Fibroblast of lung (primary cell): ENCODE measurements around the gene PLA2G2F. TPM values are rescaled to one million over a fixed set of nuclear protein-coding genes. Genes with fewer than 3 reads are reported as not detected.

Experiments used
- DNase-seq, 2 donors: peaks; one replicate each; pipeline versions ENCODE4 v3.0.0 to v3.0.0-alpha.2; 2010; ENCODE audit warnings: low read depth in 2 of 2
- H2AFZ ChIP-seq: 2 replicates; pipeline ENCODE4 v1.5.1; 2012; ENCODE audit warnings: low read length, control low read depth, inconsistent platforms
- H3K27ac ChIP-seq: 2 replicates; pipeline ENCODE4 v1.5.1; 2011; ENCODE audit warnings: low read length, control low read depth; ENCODE audit not compliant: insufficient read depth
- H3K27me3 ChIP-seq: 2 replicates; pipeline ENCODE4 v1.5.1; 2011; ENCODE audit warnings: mild to moderate bottlenecking, low read length; ENCODE audit not compliant: control insufficient read depth, insufficient read depth
- H3K36me3 ChIP-seq: 2 replicates; pipeline ENCODE4 v1.5.1; 2011; ENCODE audit warnings: low read length; ENCODE audit not compliant: control insufficient read depth, insufficient read depth
- H3K4me1 ChIP-seq: 2 replicates; pipeline ENCODE4 v1.5.1; 2011; ENCODE audit warnings: low read length; ENCODE audit not compliant: control insufficient read depth, insufficient read depth; ENCODE audit errors: extremely low read depth
- H3K4me2 ChIP-seq: 2 replicates; pipeline ENCODE4 v1.5.1; 2011; ENCODE audit warnings: low read length, control low read depth; ENCODE audit not compliant: insufficient read depth; ENCODE audit errors: extremely low read depth
- H3K4me3 ChIP-seq, 4 experiments: fragments of 200-600 bp in 1 of 4; sonication (generic) in 1 of 4; replicated peaks in 1 of 4; 2 replicates each; pipeline ENCODE4 v1.5.1; 2011 to 2016; ENCODE audit warnings: low read length in 4 of 4, low read depth in 3 of 4, mild to moderate bottlenecking in 3 of 4, control low read depth in 2 of 4, inconsistent platforms in 1 of 4, mixed read lengths in 1 of 4; ENCODE audit not compliant: insufficient read depth in 1 of 4; ENCODE audit errors: control extremely low read depth in 1 of 4
- H3K79me2 ChIP-seq: 2 replicates; pipeline ENCODE4 v1.5.1; 2012; ENCODE audit warnings: mild to moderate bottlenecking, low read length, inconsistent platforms; ENCODE audit not compliant: control insufficient read depth, insufficient read depth
- H3K9ac ChIP-seq: 2 replicates; pipeline ENCODE4 v1.5.1; 2011; ENCODE audit warnings: mild to moderate bottlenecking, low read length, control low read depth; ENCODE audit not compliant: insufficient read depth
- H3K9me3 ChIP-seq: 2 replicates; pipeline ENCODE4 v1.5.1; 2012; ENCODE audit warnings: low read depth, low read length; ENCODE audit not compliant: control insufficient read depth, insufficient read depth
- H4K20me1 ChIP-seq: 2 replicates; pipeline ENCODE4 v1.5.1; 2011; ENCODE audit warnings: low read length; ENCODE audit not compliant: control insufficient read depth, insufficient read depth; ENCODE audit errors: extremely low read depth
- EZH2 ChIP-seq: IDR thresholded peaks from 2 replicates; pipeline ENCODE4 v1.5.1; 2012; ENCODE audit warnings: low read length, control low read depth, mild to moderate bottlenecking; ENCODE audit errors: missing control alignments
- polyA plus RNA-seq, 2 donors: library from polyadenylated mRNA; depleted of rRNA in 1 of 2; stranded (reverse) in 1 of 2; unstranded in 1 of 2; fragments of >200 nt; gene quantifications; 2 replicates each; pipeline ENCODE4 v1.2.1, GENCODE V29; 2011 to 2012; ENCODE audit warnings: missing spikeins in 1 of 2
- total RNA-seq: library from RNA; depleted of rRNA; stranded (reverse); fragments of >200 nt; gene quantifications from 2 replicates; pipeline ENCODE4 v1.2.1, GENCODE V29; 2014
- TF ChIP-seq, protein P1 (sequence below), 2 donors: IDR thresholded peaks in 1 of 2; conservative IDR thresholded peaks in 1 of 2; 1 replicate in 1 of 2; 2 replicates in 1 of 2; pipeline ENCODE4 v1.5.1; 2011 to 2012; ENCODE audit warnings: low read length in 2 of 2, control low read depth in 1 of 2, inconsistent platforms in 1 of 2, low read depth in 1 of 2, mild to moderate bottlenecking in 1 of 2

PLA2G2F gene
- total and polyA plus RNA-seq, 2 donors (not counting 1 experiment from before 2014, with no cell fraction given) = not detected

DNA sequence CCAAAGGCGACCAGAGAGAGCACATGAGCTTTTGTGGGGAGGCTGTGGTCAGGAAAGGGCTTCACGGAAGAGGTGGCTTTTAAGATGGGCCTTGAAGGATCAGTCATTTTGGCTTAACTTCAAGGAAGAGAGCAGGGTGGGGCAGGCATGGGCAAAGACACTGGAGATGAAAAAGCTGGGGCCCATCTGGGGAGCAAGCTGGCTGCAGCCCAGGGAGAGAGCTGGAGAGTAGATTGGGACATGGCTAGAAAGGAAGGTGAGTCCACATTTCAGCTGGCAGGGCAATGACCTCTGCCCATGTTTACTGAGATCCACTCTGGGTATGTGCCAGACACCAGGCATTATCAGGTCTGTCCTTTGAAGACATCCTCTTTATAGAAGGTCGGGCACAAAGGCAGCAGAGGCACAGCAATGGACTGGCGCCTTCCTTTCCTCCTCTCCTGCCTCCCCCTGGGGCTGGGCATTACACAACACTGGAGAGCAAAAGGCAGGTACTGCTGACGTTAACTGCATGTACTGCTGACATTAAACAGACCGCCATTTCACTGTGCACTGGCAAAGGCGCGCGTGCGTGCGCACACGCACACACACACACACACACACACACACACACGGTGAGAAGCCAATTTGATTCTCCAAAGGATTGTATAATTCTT, 44.6 kb downstream of the PLA2G2F start:
- no peak for DNase-seq
- H3K79me2 ChIP-seq = no peaks in the 10 kb centered on the region
- H2AFZ ChIP-seq = no peak overlapping the region
- TF ChIP-seq EZH2 = no peak
- TF ChIP-seq, protein P1, sequence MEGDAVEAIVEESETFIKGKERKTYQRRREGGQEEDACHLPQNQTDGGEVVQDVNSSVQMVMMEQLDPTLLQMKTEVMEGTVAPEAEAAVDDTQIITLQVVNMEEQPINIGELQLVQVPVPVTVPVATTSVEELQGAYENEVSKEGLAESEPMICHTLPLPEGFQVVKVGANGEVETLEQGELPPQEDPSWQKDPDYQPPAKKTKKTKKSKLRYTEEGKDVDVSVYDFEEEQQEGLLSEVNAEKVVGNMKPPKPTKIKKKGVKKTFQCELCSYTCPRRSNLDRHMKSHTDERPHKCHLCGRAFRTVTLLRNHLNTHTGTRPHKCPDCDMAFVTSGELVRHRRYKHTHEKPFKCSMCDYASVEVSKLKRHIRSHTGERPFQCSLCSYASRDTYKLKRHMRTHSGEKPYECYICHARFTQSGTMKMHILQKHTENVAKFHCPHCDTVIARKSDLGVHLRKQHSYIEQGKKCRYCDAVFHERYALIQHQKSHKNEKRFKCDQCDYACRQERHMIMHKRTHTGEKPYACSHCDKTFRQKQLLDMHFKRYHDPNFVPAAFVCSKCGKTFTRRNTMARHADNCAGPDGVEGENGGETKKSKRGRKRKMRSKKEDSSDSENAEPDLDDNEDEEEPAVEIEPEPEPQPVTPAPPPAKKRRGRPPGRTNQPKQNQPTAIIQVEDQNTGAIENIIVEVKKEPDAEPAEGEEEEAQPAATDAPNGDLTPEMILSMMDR (conservative IDR thresholded peaks at IDR 0.05 in 1 of 2, IDR thresholded peaks at IDR 0.05 in 1 of 2; ENCODE audit: low read depth in 1 of 2, low read length in 2 of 2) = no peak
- H3K4me2 ChIP-seq = no peak overlapping the region
- H3K36me3 ChIP-seq = no peaks in the 10 kb centered on the region
- H3K4me3 ChIP-seq = no peak overlapping the region
- no peaks in the 10 kb centered on the region for H3K9me3 ChIP-seq
- H4K20me1 ChIP-seq = no peaks in the 10 kb centered on the region
- no peak overlapping the region for H3K9ac ChIP-seq
- H3K27ac ChIP-seq = no peak overlapping the region
- peaks cover 27% of the 10 kb centered on the region for H3K27me3 ChIP-seq
- no peaks in the 10 kb centered on the region for H3K4me1 ChIP-seq

DNA sequence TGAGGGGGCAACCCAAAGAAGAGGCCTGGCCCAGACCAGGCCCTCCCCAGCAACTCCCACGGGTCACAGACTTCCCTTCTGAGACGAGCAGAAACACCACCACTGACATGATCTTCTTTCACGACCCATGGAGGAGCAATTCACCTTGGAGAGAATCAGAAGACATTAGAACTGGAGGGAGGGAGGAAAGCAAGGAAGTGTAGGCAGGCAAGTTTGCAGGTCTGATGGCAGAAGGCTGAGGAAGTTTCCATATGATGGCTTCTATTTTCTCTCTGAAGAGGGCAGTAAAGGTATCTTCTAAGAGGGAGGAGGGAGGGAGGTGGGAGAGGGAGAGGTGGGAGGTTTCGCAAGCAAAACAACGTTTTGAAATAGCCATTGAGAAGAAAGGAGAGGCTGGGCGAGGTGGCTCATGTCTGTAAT, 45.4 kb downstream of the PLA2G2F start:
- no peak overlapping the region for H3K4me2 ChIP-seq
- H3K36me3 ChIP-seq = no peaks in the 10 kb centered on the region
- H3K27me3 ChIP-seq = peaks cover 28% of the 10 kb centered on the region
- H3K9me3 ChIP-seq = no peaks in the 10 kb centered on the region
- H3K4me1 ChIP-seq = no peaks in the 10 kb centered on the region
- no peak for TF ChIP-seq EZH2
- TF ChIP-seq, protein P1 (conservative IDR thresholded peaks at IDR 0.05 in 1 of 2, IDR thresholded peaks at IDR 0.05 in 1 of 2; ENCODE audit: low read depth in 1 of 2, low read length in 2 of 2) = no peak
- H3K79me2 ChIP-seq = no peaks in the 10 kb centered on the region
- no peak overlapping the region for H3K9ac ChIP-seq
- no peak overlapping the region for H3K27ac ChIP-seq
- H3K4me3 ChIP-seq = no peak overlapping the region
- DNase-seq = no peak
- no peak overlapping the region for H2AFZ ChIP-seq
- no peaks in the 10 kb centered on the region for H4K20me1 ChIP-seq

DNA sequence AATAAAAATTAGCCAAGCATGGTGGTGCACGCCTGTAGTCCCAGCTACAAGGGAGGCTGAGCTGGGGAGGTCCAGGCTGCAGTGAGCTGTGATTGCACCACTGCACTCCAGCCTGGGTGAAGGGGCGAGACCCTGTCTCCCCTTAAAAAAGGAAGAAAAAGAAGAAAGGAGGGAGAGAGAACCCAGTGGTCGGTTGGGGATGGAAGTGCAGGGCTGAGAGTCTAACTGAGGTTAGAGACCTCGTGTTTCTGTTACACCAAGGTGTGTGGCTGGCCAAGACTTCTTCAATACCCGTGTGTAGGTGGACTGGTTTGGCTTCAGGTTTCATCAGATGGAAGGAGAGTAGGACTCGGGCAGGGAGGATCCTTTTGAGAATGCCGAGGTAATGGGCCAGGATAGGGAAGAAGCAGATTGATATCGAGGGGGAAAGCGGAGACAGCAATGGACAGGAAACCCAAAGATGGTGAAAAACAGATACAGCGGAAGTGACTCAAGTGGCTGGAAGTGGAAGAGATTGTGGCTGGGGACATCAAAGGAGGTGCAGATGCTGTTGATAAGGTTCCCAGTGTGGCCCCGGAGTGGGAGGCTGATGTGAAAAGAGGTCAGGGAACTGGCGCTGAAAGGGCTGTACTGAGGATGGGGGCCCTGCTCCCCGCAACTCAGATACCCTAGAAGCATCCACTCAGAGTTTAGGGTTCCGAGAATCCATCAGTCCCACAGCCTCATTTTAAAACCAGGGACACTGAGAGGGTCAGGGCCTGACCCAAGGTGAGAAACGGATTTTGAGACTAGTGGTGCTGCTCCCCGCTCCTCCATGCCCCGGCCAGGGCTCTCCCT, 46.1 kb downstream of the PLA2G2F start:
- Histone ChIP-seq H3K9me3 (no peaks in the 10 kb centered on the region), H3K4me2 (no peak overlapping the region), H4K20me1 (no peaks in the 10 kb centered on the region), H2AFZ (no peak overlapping the region), H3K27ac (no peak overlapping the region), H3K79me2 (no peaks in the 10 kb centered on the region), H3K27me3 (peaks cover 28% of the 10 kb centered on the region), H3K9ac (no peak overlapping the region), H3K4me1 (no peaks in the 10 kb centered on the region), H3K4me3 (no peak overlapping the region), H3K36me3 (no peaks in the 10 kb centered on the region)
- DNase-seq = no peak
- no peak for TF ChIP-seq EZH2
- TF ChIP-seq, protein P1 (conservative IDR thresholded peaks at IDR 0.05 in 1 of 2, IDR thresholded peaks at IDR 0.05 in 1 of 2; ENCODE audit: low read depth in 1 of 2, low read length in 2 of 2) = no peak
